HG03575 (cell line): Measurements from ENCODE around the gene B3GNT5.

Source experiments
- ATAC-seq: cut with Tn5 transposase; IDR thresholded peaks from one replicate; pipeline ENCODE4 v1.9.1; 2021; ENCODE audit not compliant: unreplicated experiment, insufficient number of reproducible peaks, low FRiP score; ENCODE audit errors: extremely low read depth

B3GNT5 gene, protein sequence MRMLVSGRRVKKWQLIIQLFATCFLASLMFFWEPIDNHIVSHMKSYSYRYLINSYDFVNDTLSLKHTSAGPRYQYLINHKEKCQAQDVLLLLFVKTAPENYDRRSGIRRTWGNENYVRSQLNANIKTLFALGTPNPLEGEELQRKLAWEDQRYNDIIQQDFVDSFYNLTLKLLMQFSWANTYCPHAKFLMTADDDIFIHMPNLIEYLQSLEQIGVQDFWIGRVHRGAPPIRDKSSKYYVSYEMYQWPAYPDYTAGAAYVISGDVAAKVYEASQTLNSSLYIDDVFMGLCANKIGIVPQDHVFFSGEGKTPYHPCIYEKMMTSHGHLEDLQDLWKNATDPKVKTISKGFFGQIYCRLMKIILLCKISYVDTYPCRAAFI

DNA sequence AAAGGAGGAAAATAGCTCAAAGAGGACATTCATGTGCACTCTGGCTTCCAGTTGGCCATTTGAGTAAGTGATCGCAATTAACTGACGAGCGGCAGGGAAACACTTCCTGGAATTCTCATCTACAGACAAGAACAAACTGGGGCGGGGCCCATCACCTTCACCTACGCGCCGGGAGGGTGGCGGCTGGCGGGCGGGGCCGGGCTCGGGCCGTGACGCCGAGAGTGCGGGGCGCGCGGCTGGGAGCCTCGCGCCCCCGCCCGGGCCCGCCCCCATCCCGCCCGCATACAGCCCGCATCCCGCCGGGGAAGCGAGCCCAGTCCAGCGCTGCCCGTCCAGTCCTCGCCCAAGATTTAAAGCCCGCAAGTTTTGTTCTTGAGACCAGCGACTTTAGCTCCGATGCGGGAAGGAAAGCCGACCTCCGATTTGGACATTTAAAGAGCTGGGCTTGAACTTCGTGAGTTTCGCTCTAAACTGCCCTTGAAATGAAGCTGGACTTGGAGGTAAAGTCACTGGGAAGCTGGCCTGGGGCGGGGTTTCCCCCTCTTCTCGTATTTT lies at the start of gene B3GNT5:
Gene B3GNT5 (plus strand): TSS at position 281 of the 555 bp plus-strand sequence. CDS start 16,546 bp downstream, outside the sequence.
- ATAC-seq: no peak

DNA sequence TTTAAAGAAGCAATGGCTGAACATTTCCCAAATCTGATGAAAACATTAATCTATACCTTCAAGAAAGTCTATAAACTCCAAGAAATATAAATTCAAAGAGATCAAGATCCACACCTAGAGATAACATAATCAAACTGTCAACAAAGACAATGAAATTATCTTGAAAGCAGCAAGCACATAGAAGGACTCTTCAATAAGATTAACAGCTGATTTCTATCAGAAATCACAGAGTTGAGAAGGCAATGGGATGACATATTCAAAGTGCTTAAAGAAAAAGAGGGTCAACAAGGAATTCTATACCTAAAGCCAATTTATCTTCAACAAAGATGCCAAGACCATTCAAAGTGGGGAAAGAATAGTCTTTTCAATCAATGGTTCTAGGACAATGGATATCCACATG lies 49.4 kb upstream of the B3GNT5 start:
- ATAC-seq: no peak

DNA sequence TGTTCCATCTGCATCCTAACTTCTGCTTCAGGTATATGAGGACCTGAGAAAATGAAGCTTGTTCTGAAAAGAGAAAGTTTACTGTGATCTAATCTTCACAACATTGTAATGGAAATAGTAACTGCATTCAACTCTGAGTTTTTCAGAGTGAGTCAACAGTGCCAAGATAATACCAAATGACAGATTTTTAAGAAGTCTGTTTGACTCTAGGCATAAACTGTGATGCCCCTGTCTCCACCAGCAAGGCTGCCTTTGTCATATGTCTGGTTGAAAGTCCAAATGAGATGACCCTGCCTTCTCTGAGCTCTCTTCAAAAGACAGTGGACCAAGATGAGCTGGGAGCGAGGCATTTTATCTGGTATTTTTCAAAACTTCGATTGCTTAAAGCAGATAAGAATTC lies 44.8 kb upstream of the B3GNT5 start:
- ATAC-seq: no peak

DNA sequence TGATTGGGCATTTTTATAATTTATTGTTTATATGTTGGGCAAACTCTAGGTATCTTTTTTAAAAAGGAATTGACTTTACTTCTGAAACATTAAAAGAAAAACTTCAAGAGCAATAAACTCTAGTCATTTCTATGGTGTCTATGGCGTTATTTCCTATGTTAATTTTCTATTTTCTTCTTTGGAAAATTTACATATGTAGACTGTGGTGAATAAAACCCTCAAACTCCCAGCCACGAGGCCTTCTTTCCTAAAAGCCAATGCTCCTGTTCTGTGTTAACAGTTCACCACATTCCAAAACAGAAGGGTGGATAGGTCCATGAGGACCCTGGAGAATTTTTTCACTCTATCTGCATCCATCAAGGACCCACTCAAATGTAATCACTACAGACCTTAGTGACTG lies 44.3 kb upstream of the B3GNT5 start:
- no peak for ATAC-seq

DNA sequence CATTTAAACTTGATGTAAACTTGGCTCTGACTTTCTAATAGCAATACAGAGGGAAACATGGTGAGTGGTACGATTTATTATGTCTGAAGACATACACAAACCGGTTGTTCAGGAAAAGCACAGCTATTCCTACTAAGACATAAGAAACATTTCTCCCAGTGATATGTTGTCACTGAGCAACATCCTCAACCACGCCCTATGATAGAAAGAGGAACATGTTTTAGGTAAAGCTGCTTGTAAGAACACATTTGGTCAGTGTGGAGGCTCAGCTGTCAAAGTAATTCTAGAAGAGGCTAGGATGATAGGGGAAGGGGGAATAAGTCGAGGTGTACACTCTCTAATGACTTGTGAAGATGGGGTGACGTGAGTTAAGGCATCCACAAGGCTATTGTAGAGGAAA lies 42.7 kb upstream of the B3GNT5 start:
- ATAC-seq: no peak

DNA sequence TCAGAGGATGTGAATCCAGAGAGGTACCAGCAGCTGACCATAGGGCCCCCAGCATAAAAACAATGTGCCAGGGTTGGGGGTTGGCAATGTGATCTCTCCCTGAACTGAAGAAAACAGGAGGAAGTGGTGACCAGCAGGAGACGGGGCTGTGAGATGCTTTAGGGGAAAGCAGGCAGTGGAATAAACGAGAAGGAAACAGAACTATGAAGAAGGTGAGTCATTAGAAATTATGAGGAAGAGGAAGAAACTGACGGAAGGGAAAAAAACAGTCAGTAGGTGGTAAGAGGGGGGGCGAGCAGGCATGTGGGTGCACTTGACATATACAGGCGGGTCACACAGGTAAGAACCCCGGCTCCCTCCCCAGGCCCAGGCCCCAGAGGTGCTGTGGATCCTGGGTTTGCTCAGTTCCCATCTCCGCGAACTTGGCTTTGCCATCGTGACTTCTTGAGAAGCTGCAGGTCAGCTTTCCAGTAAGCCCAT lies 42.2 kb upstream of the B3GNT5 start:
- ATAC-seq: no peak

DNA sequence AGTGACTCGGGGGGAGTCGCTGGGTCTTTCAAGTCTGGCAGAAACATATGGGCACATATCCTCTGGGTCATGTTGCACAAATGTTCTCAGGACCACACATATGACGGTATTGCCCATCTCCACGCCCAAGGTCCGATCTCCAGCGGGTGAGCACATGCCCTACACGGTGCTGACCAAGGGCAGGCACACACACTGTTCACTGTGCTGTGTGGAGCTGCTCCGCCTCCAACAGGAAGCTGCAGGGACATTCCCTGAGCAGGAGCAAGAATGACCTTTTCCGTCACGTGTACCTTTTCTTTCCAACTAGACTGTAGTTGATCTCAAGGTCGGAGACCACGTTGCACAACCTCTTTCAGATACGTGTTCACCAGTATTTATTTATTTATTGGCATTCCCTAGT lies 41.7 kb upstream of the B3GNT5 start:
- no peak for ATAC-seq

DNA sequence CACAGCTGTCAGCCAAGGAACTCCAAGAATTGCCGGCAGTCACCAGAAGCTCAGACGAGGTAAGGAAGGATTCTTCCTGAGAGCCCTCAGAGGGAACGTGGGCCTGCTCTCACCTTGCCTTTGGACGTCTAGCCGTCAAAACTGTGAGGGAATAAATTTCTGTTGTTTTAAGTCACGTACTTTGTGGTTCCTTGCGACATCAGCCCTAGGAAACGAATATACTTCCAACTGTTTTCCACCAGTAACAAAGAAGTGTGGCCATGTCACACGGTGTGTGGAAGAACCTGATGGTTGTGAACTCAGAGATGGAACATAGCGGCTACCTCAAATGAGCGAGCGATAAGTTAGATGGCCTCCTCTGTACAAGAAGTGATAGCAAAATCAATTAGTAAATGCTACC lies 41.0 kb upstream of the B3GNT5 start:
- no peak for ATAC-seq

DNA sequence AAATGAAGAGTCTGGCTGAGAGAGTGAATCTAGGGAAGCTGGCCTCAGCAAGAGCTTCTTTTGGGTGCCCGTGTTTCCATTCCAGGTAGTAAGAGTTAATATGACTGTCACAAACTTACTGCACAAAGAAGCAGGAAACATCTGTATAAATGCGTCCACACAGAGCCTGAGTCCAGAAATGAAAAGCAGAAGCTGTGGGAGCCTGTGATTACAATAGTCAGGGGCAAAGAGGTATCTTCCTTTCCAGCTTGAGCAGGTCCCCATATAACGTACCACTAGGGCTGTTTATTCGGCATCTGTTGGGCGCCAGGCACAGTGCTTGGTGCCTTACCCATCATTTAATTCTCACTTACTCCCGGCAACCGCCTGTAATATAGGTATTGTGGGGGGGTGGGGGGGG lies 40.5 kb upstream of the B3GNT5 start:
- ATAC-seq: no peak

DNA sequence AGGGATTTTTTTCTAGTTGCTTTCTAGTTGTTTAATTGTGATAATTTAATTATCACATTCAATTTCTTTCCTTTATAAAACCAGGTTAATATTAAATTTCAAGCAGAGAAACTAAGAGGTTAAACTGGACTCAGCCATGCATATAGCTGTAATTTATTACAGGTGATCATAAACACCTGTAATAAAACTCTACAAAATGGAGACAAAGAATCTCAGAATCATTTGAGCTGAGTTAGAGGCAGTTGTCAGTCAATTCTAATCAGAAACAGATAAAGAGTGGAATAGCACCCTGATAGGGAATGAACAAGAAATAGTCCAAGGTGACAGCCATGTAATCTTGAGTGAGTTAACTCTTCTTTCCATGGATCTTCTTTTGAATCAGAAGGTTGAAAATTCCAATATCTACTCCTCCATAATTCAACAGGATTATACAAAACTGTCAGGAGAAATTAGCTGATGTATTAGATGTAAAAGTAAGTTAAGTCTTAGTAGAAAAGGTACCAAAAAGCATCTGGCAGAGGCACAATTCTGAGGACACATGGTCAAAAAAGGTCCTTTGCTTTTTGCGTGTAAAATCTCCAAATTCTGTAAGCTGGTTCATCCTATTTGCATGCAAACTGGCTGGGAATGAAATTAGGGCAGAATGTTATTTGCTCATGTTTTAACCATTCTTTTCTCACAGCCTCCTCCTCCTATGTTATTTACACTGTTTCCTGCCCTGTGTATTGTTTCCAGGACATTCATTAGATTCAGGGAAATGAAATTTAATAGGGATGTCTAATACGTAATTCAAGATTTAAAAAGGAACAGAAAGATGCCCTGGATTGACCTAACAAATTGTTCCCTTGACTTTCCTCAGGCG lies 39.4 kb upstream of the B3GNT5 start:
- ATAC-seq: no peak

DNA sequence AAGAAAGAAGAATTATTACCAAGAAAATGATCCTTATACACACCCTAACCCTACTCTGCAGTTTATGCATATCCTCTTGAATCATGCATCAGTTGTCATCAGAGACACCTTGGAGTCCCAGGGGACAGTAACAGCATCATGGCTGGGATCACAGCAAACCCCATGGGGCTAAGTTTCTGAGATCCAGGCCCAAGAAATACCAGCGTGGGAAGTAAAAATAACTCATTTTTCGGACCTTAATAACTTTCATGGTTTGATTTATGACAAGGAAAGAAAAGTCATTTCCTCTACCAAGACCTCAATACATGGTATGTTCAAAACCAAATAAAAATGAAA lies 38.8 kb upstream of the B3GNT5 start:
- ATAC-seq: no peak

DNA sequence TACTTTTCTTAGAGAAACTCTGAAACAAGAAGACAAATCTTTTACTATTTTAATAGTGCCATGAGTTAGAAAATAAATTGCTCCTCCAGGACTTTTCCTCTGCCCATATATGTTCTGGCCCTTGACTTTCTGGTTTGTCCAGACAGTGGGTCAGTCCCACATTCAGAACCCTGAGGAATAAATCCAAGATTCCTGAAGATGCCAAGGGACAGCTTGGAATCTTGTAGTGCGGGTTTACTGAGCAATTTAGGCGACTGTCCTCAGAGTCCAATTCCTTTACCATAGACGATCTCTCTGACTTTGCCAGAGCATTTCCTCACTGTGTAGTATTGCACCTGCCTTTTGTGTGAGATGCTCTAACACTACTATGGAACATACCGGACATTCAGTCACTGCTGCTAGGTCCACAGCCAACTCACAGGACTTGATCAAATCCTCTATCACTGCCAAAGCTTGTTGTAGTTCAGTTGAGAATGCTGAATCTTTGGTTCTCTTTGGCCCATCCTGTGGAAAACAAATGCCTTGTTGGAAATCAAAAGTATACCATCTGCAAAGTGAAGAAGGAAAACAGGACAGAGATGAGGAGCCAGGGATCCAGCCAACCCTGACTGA lies 37.4 kb upstream of the B3GNT5 start:
- ATAC-seq: no peak

DNA sequence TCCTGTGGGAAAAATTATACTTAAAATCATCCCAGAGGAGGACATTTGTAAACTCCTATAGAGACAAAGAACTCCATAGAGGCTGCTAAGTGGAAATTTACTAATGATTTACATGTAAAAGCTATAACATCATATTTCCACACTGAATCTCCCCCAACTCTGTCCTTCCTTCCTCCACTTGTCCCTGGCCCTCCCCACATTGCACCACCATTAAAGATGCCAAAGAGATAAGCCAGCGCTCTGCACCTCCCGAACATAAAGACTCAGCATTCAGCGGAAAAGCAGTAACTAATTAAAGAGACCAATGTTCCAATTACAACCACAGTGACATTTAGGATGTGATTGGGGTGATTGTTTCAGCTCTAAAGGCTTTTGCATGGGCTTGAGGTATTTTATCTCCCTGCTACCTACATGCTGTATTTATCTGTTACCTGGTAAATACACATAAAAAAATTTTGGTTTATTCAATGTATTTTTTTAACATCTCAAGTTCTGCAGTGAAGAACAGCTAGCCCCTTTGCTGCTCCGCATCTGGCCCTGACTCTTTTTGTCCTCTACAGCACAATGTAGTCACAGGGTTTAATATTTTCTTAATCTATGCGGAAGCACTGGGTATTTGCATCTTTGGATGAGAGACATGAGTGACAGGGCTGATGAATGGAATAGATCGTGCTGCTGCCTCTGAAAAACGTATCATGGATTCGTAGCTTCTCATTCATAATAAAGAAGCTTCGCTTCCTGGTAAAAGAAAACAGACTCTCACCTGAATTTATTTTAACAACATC lies 35.3 kb upstream of the B3GNT5 start:
- no peak for ATAC-seq

DNA sequence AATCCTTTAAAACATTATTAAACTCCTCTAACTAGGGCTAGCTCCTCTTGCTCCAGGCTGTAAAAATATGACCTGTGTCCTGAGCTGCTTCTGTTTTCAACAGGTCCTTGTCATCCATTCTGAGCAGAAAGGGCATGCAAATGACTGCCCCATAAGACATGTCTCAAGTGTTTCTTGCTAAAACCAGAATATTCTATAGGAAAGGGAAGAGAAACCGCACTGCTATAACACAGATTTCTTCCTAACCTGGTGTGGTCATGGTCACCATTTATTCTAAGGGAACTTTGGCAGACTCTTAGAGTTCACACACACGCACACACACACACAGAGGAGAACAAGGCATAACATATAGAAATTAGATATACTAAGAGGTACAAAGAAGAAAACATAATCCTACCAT lies 34.2 kb upstream of the B3GNT5 start:
- ATAC-seq: no peak

DNA sequence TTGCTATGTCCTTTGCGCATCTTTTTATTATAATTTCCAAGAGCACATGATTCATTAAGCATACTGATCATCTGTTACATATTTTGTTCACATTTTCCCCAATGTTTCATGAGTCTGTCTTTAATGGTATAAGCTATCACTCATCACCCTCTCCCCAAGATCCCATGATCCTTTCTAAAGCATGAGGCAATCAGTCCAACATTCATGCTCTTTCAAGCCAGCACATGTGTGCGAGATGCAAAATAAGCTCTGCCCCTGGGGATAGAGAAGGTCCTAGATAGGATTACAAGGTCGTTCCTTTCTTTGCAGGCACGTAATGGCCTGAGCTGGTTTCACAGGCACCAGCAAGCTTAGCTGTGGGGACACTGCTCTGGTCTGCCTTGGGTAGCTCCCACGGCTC lies 32.2 kb upstream of the B3GNT5 start:
- ATAC-seq: no peak

DNA sequence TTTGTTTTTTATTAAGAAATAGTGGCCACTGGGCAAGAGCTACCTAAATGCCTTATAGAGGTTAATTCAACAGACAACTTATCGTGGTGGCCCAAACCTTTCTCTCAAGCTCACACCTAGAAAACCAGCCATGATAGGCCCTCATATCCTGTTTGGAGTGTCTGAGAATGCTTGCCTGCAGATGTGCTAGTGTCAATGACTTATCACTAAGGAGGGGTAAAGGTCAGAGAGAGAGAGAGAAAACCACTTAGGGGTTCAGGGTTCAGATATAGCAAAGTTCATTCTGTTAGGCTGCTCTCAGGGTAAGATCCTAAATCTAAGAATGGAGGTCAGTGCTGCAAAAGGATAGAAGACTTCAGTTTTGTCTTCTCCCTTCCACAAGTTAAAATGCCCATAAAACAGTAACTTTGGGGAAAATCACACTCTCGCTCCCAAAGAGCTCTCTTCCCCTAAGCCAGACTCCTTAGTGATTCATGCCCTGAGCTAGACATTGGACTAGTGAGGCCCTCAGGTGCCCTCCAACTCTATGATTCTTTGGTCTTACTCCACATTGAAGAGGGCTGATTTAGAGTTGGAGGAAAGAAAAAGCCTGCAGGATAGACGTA lies 30.3 kb upstream of the B3GNT5 start:
- no peak for ATAC-seq

DNA sequence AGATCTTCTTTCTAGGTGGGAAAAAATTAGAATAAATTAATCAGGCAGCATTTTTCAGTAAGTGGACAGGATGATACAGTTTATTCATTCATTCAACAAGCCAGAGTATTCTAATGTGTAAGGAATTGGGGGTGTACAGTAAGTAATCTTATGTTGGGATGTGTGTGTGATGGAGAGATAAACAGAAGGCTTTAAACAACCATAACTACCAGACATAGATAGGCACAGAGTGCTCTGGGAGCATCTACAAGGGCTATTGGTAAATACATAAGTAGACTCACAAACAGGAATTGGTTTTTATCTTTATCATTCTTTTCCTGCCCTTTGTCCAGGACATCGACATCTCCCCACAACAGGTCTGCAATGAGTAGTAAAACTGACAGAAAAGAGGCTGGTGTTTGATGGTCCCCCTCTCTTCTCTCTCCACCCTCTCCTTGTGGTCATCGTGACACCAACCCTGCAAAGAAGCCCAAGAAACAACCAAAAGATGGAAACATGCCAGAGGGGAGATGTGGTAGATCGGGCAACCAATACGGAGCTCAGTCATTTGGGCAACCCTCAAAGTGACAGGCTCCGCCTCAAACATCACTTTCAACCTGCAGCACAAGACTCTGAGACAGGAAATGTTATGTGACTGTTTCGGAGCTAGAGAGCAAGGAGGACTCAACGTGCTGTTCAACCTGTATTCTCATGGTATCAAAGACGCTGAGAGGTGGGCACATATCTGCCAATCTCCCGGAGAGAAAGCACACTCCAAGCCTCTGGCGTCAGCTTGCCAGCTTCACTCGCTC lies 28.7 kb upstream of the B3GNT5 start:
- no peak for ATAC-seq
